Neural progenitor cell (in vitro differentiated cells): ENCODE results near the gene D2HGDH. TPM values are rescaled to one million over a fixed set of nuclear protein-coding genes. Genes with fewer than 3 reads are reported as not detected.

Experiments
- DNase-seq: peaks from one replicate; pipeline ENCODE4 v3.0.0-alpha.2; 2016; ENCODE audit warnings: low spot score
- H2AFZ ChIP-seq: fragments of 200-600 bp; sonication (generic); replicated peaks from 2 replicates; pipeline ENCODE4 v1.6.1; 2016; ENCODE audit warnings: antibody characterized with exemption
- H3F3A ChIP-seq: fragments of 200-600 bp; sonication (generic); 2 replicates; pipeline ENCODE4 v1.6.1; 2016; ENCODE audit warnings: antibody characterized with exemption, low read depth
- H3K27ac ChIP-seq: fragments of 200-600 bp; sonication (generic); 2 replicates; pipeline ENCODE4 v1.5.1; 2016; ENCODE audit warnings: mild to moderate bottlenecking
- H3K27me3 ChIP-seq: fragments of 200-600 bp; sonication (generic); 2 replicates; pipeline ENCODE4 v1.6.1; 2016; ENCODE audit warnings: mild to moderate bottlenecking, moderate library complexity
- H3K36me3 ChIP-seq: fragments of 200-600 bp; sonication (generic); 2 replicates; pipeline ENCODE4 v1.5.1; 2016
- H3K4me1 ChIP-seq: fragments of 200-600 bp; sonication (generic); 2 replicates; pipeline ENCODE4 v1.6.1; 2016; ENCODE audit warnings: mixed run types
- H3K4me2 ChIP-seq: fragments of 200-600 bp; sonication (generic); 2 replicates; pipeline ENCODE4 v1.6.1; 2016
- H3K4me3 ChIP-seq: fragments of 200-600 bp; sonication (generic); 2 replicates; pipeline ENCODE4 v1.5.1; 2016
- H3K79me2 ChIP-seq: fragments of 200-600 bp; sonication (generic); 2 replicates; pipeline ENCODE4 v1.6.1; 2016; ENCODE audit warnings: low read depth
- H3K9ac ChIP-seq: fragments of 200-600 bp; sonication (generic); 2 replicates; pipeline ENCODE4 v1.6.1; 2016
- H3K9me3 ChIP-seq: fragments of 200-600 bp; sonication (generic); 2 replicates; pipeline ENCODE4 v1.5.1; 2016; ENCODE audit warnings: low read depth
- H4K20me1 ChIP-seq: fragments of 200-600 bp; sonication (generic); 2 replicates; pipeline ENCODE4 v1.6.1; 2016; ENCODE audit warnings: low read depth
- H3K27ac Mint-ChIP-seq: 3 replicates; pipeline ENCODE4 v1.8.0; 2021; ENCODE audit warnings: mixed read lengths
- H3K27me3 Mint-ChIP-seq: 2 replicates; pipeline ENCODE4 v1.8.0; 2022; ENCODE audit warnings: low read depth, mild to moderate bottlenecking, inconsistent platforms, moderate library complexity, mixed read lengths; ENCODE audit not compliant: insufficient read depth
- H3K36me3 Mint-ChIP-seq: 3 replicates; pipeline ENCODE4 v1.8.0; 2021; ENCODE audit warnings: mixed read lengths
- H3K4me1 Mint-ChIP-seq: 3 replicates; pipeline ENCODE4 v1.8.0; 2021; ENCODE audit warnings: mixed read lengths
- H3K4me3 Mint-ChIP-seq: 3 replicates; pipeline ENCODE4 v1.8.0; 2021; ENCODE audit warnings: mild to moderate bottlenecking, moderate library complexity, mixed read lengths
- H3K9me3 Mint-ChIP-seq: 3 replicates; pipeline ENCODE4 v1.8.0; 2020; ENCODE audit warnings: mixed read lengths
- EZH2 ChIP-seq: fragments of 200-600 bp; sonication (generic); IDR thresholded peaks from 2 replicates; pipeline ENCODE4 v1.6.1; 2017; ENCODE audit warnings: antibody characterized with exemption, mild to moderate bottlenecking, moderate library complexity
- EZH2phosphoT487 ChIP-seq: fragments of 200-600 bp; sonication (generic); IDR thresholded peaks from 2 replicates; pipeline ENCODE4 v1.6.1; 2017; ENCODE audit warnings: antibody characterized with exemption
- total RNA-seq: library from RNA; depleted of rRNA; stranded (reverse); fragments of >200 nt; gene quantifications from 2 replicates; pipeline ENCODE4 v1.2.3, GENCODE V29; 2015; ENCODE audit warnings: low replicate concordance
- TF ChIP-seq, protein P1 (sequence below): fragments of 200-600 bp; sonication (generic); IDR thresholded peaks from 2 replicates; pipeline ENCODE4 v1.5.1; 2017; ENCODE audit warnings: antibody characterized with exemption, mild to moderate bottlenecking

D2HGDH gene
- total RNA-seq, 1 donor from 2014 or later = 3.5 TPM

DNA sequence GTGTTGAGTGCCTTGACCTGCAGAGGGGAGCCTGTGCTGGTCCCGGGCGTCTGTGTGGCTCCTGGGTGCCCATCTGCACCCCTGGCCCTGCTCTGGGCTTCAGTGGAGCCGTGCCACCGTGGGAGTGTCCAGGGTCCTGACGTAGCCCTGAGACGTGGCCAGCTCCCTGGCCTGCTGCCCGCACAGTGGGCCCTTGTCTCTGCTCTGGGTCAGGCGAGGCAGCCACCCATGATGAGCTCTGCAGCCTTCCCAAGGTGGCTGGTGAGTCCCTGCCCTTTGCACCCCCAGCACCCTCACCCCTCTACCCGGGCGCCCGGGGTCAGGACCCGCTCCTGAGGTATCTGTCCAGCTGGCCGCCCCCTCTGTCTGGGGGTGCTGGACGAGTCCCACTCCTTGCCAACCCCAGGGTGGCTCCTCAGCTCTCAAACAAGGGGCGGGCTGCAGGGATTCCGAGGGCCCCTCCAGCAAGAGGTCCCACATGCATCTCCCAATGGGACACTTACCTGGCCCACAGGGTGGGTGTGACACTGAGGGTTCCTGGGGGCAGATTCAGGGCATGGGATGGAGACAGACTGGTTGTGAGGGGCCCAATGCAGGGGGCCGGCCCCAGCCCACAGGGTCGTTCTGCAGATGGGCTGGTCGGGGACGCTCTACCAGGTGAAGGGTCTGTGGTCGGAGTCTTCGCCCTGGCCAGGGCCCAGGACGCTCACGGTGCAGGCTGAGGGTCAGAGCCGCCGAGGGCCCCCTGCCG lies 76.9 kb downstream of the D2HGDH start:
- Mint-ChIP-seq H3K36me3 (no peaks in the 10 kb centered on the region), H3K4me1 (peaks cover 24% of the 10 kb centered on the region), H3K4me3 (no peak overlapping the region), H3K9me3 (no peaks in the 10 kb centered on the region), H3K27ac (no peak overlapping the region), H3K27me3 (peaks cover 2% of the 10 kb centered on the region)
- Histone ChIP-seq H3K27ac (no peak overlapping the region), H3K27me3 (no peaks in the 10 kb centered on the region), H3K9ac (no peak overlapping the region), H2AFZ (no peak overlapping the region), H3K36me3 (no peaks in the 10 kb centered on the region), H3K4me3 (no peak overlapping the region), H3K4me1 (peaks cover 25% of the 10 kb centered on the region), H3K4me2 (no peak overlapping the region), H4K20me1 (no peaks in the 10 kb centered on the region), H3K9me3 (no peaks in the 10 kb centered on the region), H3K79me2 (no peaks in the 10 kb centered on the region), H3F3A (peaks cover 15% of the 10 kb centered on the region)
- DNase-seq = no peak
- no peak for TF ChIP-seq EZH2
- TF ChIP-seq, protein P1, sequence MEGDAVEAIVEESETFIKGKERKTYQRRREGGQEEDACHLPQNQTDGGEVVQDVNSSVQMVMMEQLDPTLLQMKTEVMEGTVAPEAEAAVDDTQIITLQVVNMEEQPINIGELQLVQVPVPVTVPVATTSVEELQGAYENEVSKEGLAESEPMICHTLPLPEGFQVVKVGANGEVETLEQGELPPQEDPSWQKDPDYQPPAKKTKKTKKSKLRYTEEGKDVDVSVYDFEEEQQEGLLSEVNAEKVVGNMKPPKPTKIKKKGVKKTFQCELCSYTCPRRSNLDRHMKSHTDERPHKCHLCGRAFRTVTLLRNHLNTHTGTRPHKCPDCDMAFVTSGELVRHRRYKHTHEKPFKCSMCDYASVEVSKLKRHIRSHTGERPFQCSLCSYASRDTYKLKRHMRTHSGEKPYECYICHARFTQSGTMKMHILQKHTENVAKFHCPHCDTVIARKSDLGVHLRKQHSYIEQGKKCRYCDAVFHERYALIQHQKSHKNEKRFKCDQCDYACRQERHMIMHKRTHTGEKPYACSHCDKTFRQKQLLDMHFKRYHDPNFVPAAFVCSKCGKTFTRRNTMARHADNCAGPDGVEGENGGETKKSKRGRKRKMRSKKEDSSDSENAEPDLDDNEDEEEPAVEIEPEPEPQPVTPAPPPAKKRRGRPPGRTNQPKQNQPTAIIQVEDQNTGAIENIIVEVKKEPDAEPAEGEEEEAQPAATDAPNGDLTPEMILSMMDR = no peak
- TF ChIP-seq EZH2phosphoT487 = no peak

DNA sequence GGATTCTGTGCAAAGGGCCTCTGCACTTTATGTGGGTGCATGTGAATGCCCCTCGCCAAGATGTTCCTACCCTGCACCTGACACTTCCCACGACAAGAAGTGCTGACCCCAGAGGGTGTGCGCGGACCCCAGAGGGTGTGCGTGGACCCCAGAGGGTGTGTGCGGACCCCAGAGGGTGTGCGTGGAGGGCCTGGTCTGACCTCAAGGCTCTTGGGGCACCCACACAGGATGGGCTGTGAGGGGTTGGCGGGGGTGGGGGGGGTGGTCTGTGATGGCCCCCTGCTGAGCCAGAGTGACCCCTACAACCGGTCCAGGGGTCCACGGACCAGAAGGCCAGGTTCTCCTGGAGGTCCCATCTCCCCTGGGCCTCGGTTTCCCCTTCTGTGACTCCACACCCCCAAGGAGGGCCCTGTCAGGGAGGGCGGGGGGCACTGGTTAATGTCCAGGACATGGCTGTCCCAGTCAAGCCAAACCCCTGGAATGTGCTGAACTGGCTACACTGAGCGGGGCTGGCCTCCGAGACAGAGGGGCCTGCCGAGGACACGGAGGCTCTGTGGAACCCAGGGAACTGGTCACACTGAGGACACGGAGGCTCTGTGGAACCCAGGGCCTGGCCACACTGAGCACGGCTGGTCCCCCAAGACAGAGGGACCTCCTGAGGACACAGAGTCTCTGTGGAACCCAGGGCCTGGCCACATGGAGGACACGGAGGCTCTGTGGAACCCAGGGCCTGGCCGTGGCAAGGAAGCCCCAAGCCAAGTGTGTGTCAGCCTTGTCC lies 77.7 kb downstream of the D2HGDH start:
- H3K79me2 ChIP-seq = no peaks in the 10 kb centered on the region
- H3K36me3 ChIP-seq = no peaks in the 10 kb centered on the region
- peaks cover 25% of the 10 kb centered on the region for H3K4me1 ChIP-seq
- H3K36me3 Mint-ChIP-seq = no peaks in the 10 kb centered on the region
- H3K4me3 Mint-ChIP-seq = no peak overlapping the region
- H4K20me1 ChIP-seq = no peaks in the 10 kb centered on the region
- no peaks in the 10 kb centered on the region for H3K27me3 ChIP-seq
- no peak for DNase-seq
- TF ChIP-seq EZH2phosphoT487 = no peak
- TF ChIP-seq, protein P1 = no peak
- no peak overlapping the region for H3K4me2 ChIP-seq
- H3K9ac ChIP-seq = no peak overlapping the region
- H3K4me1 Mint-ChIP-seq = peaks cover 24% of the 10 kb centered on the region
- no peaks in the 10 kb centered on the region for H3K9me3 ChIP-seq
- no peaks in the 10 kb centered on the region for H3K9me3 Mint-ChIP-seq
- peaks cover 15% of the 10 kb centered on the region for H3F3A ChIP-seq
- H3K27ac Mint-ChIP-seq = no peak overlapping the region
- H3K4me3 ChIP-seq = no peak overlapping the region
- no peak overlapping the region for H2AFZ ChIP-seq
- peaks cover 2% of the 10 kb centered on the region for H3K27me3 Mint-ChIP-seq
- no peak overlapping the region for H3K27ac ChIP-seq

DNA sequence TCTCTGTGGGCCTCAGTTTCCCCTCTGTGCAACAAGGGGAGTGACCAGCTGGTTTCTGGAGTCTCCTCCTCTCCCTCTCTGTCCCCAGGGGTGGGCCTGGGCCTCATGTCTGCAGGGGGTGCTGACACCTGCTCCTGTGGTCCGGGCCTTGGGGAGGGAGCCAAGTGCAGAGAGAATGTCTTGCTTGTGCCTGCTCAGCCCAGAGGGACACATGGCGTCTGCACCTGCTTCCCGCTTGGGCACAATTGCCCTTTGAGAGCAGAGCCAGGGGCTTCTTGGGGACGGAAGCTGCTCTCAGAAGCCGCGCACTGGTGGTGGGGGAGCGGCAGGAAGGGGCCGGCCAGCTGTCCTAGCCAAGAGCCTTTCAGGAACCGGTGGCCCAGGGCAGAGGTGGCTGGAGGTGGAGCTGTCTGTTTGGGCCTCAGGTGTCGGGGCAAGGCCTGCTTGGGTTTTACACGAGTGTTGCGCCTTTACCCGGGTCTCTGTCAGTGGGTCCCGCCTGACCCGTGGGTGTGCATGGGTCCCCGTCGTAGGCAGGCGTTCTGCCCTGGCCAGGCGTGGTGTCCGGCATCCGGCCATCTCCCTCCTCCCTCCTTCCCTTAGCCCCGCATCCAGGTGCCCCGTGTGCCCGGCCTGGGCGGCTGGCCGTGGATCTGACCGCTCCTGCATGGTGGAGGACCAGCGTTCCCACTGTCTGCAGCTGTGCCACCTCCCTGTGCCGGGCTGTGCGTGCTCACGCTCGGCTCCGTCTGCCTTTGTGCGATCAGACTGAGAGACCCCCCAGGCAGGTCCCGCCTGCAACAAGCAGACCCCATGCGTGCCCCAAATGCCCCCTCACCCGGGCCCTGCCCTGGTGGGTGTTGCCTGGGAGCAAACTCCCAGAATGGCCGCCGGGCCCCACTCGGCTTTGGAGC lies 78.6 kb downstream of the D2HGDH start:
- H3F3A ChIP-seq = peaks cover 14% of the 10 kb centered on the region
- no peaks in the 10 kb centered on the region for H3K36me3 ChIP-seq
- no peaks in the 10 kb centered on the region for H3K79me2 ChIP-seq
- H3K4me1 ChIP-seq = peaks cover 25% of the 10 kb centered on the region
- no peak overlapping the region for H3K27ac ChIP-seq
- no peak overlapping the region for H3K9ac ChIP-seq
- no peaks in the 10 kb centered on the region for H3K9me3 Mint-ChIP-seq
- H3K9me3 ChIP-seq = no peaks in the 10 kb centered on the region
- no peaks in the 10 kb centered on the region for H3K27me3 ChIP-seq
- no peak overlapping the region for H2AFZ ChIP-seq
- no peak overlapping the region for H3K4me2 ChIP-seq
- no peak for DNase-seq
- H3K27ac Mint-ChIP-seq = no peak overlapping the region
- no peaks in the 10 kb centered on the region for H4K20me1 ChIP-seq
- H3K27me3 Mint-ChIP-seq = peaks cover 2% of the 10 kb centered on the region
- H3K36me3 Mint-ChIP-seq = no peaks in the 10 kb centered on the region
- no peak overlapping the region for H3K4me3 ChIP-seq
- TF ChIP-seq, protein P1 = no peak
- TF ChIP-seq EZH2 (no peak), EZH2phosphoT487 (no peak)
- H3K4me3 Mint-ChIP-seq = no peak overlapping the region
- H3K4me1 Mint-ChIP-seq = peaks cover 27% of the 10 kb centered on the region
